Colonic mucosa (tissue), 4 donors: ENCODE data around the gene NPAS3. TPM values are rescaled to one million over a fixed set of nuclear protein-coding genes. Genes with fewer than 3 reads are reported as not detected.

Source experiments
- DNase-seq: peaks from one replicate; pipeline ENCODE4 v3.0.0-alpha.2; 2020
- H3K27ac ChIP-seq: fragments of 200-600 bp; one replicate; pipeline ENCODE4 v1.8.0; 2021
- H3K27me3 ChIP-seq: fragments of 200-600 bp; one replicate; pipeline ENCODE4 v1.8.0; 2021
- H3K36me3 ChIP-seq: fragments of 200-600 bp; one replicate; pipeline ENCODE4 v1.8.0; 2021
- H3K4me1 ChIP-seq: fragments of 200-600 bp; one replicate; pipeline ENCODE4 v1.8.0; 2021; ENCODE audit warnings: mild to moderate bottlenecking
- H3K4me3 ChIP-seq: fragments of 200-600 bp; one replicate; pipeline ENCODE4 v1.8.0; 2021
- H3K9ac ChIP-seq, 2 donors: one replicate each; pipeline ENCODE4 v1.7.0; 2013; ENCODE audit warnings: control low read depth in 2 of 2, low read depth in 2 of 2, low read length in 2 of 2
- H3K9me3 ChIP-seq: fragments of 200-600 bp; one replicate; pipeline ENCODE4 v1.8.0; 2021
- CTCF ChIP-seq: fragments of 200-600 bp; IDR thresholded peaks from one replicate; pipeline ENCODE4 v1.8.0; 2022; ENCODE audit warnings: antibody characterized with exemption, mild to moderate bottlenecking
- intact Hi-C: fragments of 100-400 bp; cut with DNase I; formaldehyde crosslinking; loops from one replicate; pipeline ENCODE4 v1.14.1; 2022
- total RNA-seq, 2 donors: library from RNA; stranded (reverse); fragmentation: NEBNext Ultra II Directional in 1 of 2; extraction: Animal tissue kit (Norgen Biotek cat#: 25700) in 1 of 2; gene quantifications; one replicate each; pipeline ENCODE4 v1.2.1, GENCODE V29; 2021
- donor health status: healthy.
- donor health status: DM: no; HTN: no; CAD: no.
- donor health status: DM: no; HTN: no; CAD: no.

The NPAS3 gene
- total RNA-seq, 2 donors from 2014 or later = 0.79 to 1.6 TPM

DNA sequence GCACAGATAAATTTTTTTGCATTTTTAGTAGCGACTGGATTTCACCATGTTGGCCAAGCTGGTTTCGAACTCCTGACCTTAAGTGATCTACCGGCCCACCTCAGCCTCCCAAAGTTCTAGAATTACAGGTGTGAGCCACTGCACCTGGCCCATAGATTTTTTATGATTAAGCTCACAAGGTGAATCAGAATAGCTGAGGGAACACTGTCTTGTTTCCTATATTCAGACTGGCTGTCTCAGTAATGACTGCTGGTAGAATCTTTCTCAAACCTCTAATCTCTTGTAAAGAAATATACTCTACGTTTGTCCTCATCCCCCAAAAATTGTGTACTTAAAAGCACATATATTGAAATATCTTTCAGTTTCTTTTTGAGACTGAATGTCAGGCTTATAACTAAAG, 650.1 kb downstream of the NPAS3 start:
- H3K9ac ChIP-seq = no peak overlapping the region
- intact Hi-C loops = no loop called here
- H3K4me3 ChIP-seq = no peak overlapping the region
- no peaks in the 10 kb centered on the region for H3K4me1 ChIP-seq
- no peaks in the 10 kb centered on the region for H3K9me3 ChIP-seq
- H3K27ac ChIP-seq = no peak overlapping the region
- H3K36me3 ChIP-seq = no peaks in the 10 kb centered on the region
- H3K27me3 ChIP-seq = no peaks in the 10 kb centered on the region
- no peak for TF ChIP-seq CTCF
- DNase-seq = no peak

- intact Hi-C loops = no loop called here
- no peaks in the 10 kb centered on the region for H3K36me3 ChIP-seq
- no peak overlapping the region for H3K27ac ChIP-seq
- no peak for DNase-seq
- no peaks in the 10 kb centered on the region for H3K4me1 ChIP-seq
- H3K27me3 ChIP-seq = no peaks in the 10 kb centered on the region
- no peak overlapping the region for H3K4me3 ChIP-seq
- H3K9me3 ChIP-seq = no peaks in the 10 kb centered on the region
- H3K9ac ChIP-seq = no peak overlapping the region
- TF ChIP-seq CTCF = no peak
Measured at GRCh38 chr14:33589334-33589733, 650.7 kb downstream of the NPAS3 start.

DNA sequence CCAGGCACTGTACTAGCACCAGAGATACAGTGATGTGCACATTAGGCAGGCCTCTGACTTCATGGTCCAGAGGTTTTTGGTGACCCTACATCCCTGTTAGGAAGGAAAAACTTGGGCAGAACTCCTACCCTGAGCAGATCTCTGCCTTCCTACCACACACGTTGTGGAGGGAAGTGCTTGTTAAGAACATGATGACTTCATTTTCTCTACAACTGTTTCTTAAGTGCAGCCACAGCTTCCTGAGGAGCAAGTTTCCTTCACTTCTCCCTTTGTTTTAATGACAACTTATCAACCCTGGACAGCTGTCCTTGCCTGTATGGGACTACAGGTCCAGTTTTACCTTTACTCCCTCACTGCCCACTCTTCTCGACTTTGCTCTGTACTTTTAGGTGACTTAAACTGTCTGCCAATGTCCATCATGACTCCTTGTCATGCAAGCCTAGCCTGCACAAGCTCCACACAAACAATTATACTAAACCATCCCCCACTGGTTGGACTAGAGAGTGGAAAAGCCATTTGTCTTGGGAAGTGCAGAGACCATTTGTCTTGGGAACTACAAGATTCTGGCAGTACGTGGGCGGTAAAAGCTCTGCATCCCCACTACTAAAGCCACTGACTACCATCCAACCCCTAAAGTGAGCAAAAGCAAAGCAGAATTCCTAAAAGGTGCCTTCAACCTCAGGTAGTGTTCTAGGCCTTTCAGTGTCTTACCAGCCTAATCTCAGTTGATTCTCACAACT, 652.4 kb downstream of the NPAS3 start:
- no peak overlapping the region for H3K27ac ChIP-seq
- no peak for DNase-seq
- intact Hi-C loops = no loop called here
- no peak overlapping the region for H3K4me3 ChIP-seq
- TF ChIP-seq CTCF = no peak
- no peaks in the 10 kb centered on the region for H3K4me1 ChIP-seq
- H3K9me3 ChIP-seq = no peaks in the 10 kb centered on the region
- H3K36me3 ChIP-seq = no peaks in the 10 kb centered on the region
- no peak overlapping the region for H3K9ac ChIP-seq
- no peaks in the 10 kb centered on the region for H3K27me3 ChIP-seq

GRCh38 chr14:33592297-33592696, 653.6 kb downstream of the NPAS3 start:
- intact Hi-C loops = no loop called here

GRCh38 chr14:33596211-33597080, 657.8 kb downstream of the NPAS3 start:
- Histone ChIP-seq H3K9ac (no peak overlapping the region), H3K36me3 (no peaks in the 10 kb centered on the region), H3K27me3 (no peaks in the 10 kb centered on the region), H3K9me3 (no peaks in the 10 kb centered on the region), H3K4me3 (no peak overlapping the region), H3K4me1 (no peaks in the 10 kb centered on the region), H3K27ac (no peak overlapping the region)
- TF ChIP-seq CTCF = no peak
- intact Hi-C loops = no loop called here
- DNase-seq = no peak

More at GRCh38 chr14:33592297-33592696, 653.6 kb downstream of the NPAS3 start:
- H3K36me3 ChIP-seq = no peaks in the 10 kb centered on the region
- no peaks in the 10 kb centered on the region for H3K9me3 ChIP-seq
- TF ChIP-seq CTCF = no peak
- DNase-seq = no peak
- no peaks in the 10 kb centered on the region for H3K4me1 ChIP-seq
- no peak overlapping the region for H3K4me3 ChIP-seq
- no peaks in the 10 kb centered on the region for H3K27me3 ChIP-seq
- no peak overlapping the region for H3K27ac ChIP-seq
- no peak overlapping the region for H3K9ac ChIP-seq
